GM12878 (cell line): ENCODE measurements around the gene CLPTM1L. TPM values are rescaled to one million over a fixed set of nuclear protein-coding genes. Genes with fewer than 3 reads are reported as not detected.

Source experiments
- ATAC-seq: fragments of 200-7000 bp; cut with Tn5 transposase; 3 replicates; pipeline ENCODE4 v1.9.1; 2020; ENCODE audit warnings: mild to moderate bottlenecking, moderate library complexity
- BruUV-seq: library from RNA; stranded (reverse); fragments of 400-500 nt; replicated peaks from 2 replicates; lab custom pipeline; 2021; lab: Mats Ljungman, UMichigan
- CTCF ChIA-PET: fragments of 300-600 bp; sonication (Branson Sonifier 250); formaldehyde crosslinking; extraction: SDS; loops from one replicate; lab custom pipeline; 2021; ENCODE audit warnings: inconsistent platforms; lab: Yijun Ruan, JAX
- POLR2A ChIA-PET: fragments of 350-600 bp; formaldehyde crosslinking; extraction: SDS; loops from one replicate; lab custom pipeline; 2021; ENCODE audit warnings: inconsistent platforms; lab: Charles Lee
- RAD21 ChIA-PET: fragments of 300-600 bp; sonication (Branson Sonifier 250); formaldehyde crosslinking; loops from one replicate; lab custom pipeline; 2023; ENCODE audit warnings: antibody characterized with exemption; ENCODE audit not compliant: unreplicated experiment; lab: Charles Lee
- SMC1A ChIA-PET: fragments of 300-600 bp; sonication (Branson Sonifier 250); formaldehyde crosslinking; loops from one replicate; lab custom pipeline; 2023; ENCODE audit not compliant: unreplicated experiment, uncharacterized antibody; lab: Charles Lee
- DNase-seq: peaks from one replicate; pipeline ENCODE4 v3.0.0-alpha.2; 2011; ENCODE audit warnings: low read depth, low spot score
- FAIRE-seq: peaks from 3 replicates; lab custom pipeline; 2011; peaks lifted over from hg19 to GRCh38; lab: Jason Lieb, UNC
- H2AFZ ChIP-seq: 2 replicates; pipeline ENCODE4 v1.6.0; 2011; ENCODE audit warnings: low read depth, low read length, control low read depth; ENCODE audit not compliant: control insufficient read depth
- H3K27ac ChIP-seq: 2 replicates; pipeline ENCODE4 v1.5.1; 2011; ENCODE audit warnings: control low read depth; ENCODE audit not compliant: control insufficient read depth, insufficient read depth
- H3K27me3 ChIP-seq, 2 experiments: replicated peaks in 1 of 2; 2 replicates each; pipeline versions ENCODE4 v1.6.0 to v1.6.1; 2011; ENCODE audit warnings: low read length in 1 of 2; ENCODE audit not compliant: control insufficient read depth in 2 of 2, insufficient read depth in 2 of 2
- H3K36me3 ChIP-seq, 2 experiments: 2 replicates each; pipeline ENCODE4 v1.5.1; 2011; ENCODE audit warnings: low read length in 1 of 2; ENCODE audit not compliant: control insufficient read depth in 2 of 2, insufficient read depth in 2 of 2
- H3K4me1 ChIP-seq: 2 replicates; pipeline ENCODE4 v1.6.1; 2011; ENCODE audit warnings: mild to moderate bottlenecking, low read length, moderate library complexity, mixed read lengths; ENCODE audit not compliant: control insufficient read depth, insufficient read depth
- H3K4me2 ChIP-seq: 2 replicates; pipeline ENCODE4 v1.6.0; 2011; ENCODE audit warnings: control low read depth; ENCODE audit not compliant: control insufficient read depth, insufficient read depth
- H3K4me3 ChIP-seq: fragments of 200-600 bp; sonication (generic); 2 replicates; pipeline ENCODE4 v1.5.1; 2016
- H3K79me2 ChIP-seq: 2 replicates; pipeline ENCODE4 v1.6.0; 2011; ENCODE audit warnings: low read length; ENCODE audit not compliant: control insufficient read depth, insufficient read depth
- H3K9ac ChIP-seq: 2 replicates; pipeline ENCODE4 v1.8.0; 2011; ENCODE audit warnings: low read length, control low read depth, mixed read lengths; ENCODE audit not compliant: control insufficient read depth, insufficient read depth
- H3K9me3 ChIP-seq: replicated peaks from 3 replicates; pipeline ENCODE4 v1.5.1; 2011; ENCODE audit warnings: mild to moderate bottlenecking, low read length; ENCODE audit not compliant: control insufficient read depth, insufficient read depth
- H4K20me1 ChIP-seq: 2 replicates; pipeline ENCODE4 v1.6.0; 2011; ENCODE audit not compliant: control insufficient read depth, insufficient read depth
- BMI1 ChIP-seq: fragments of 450-650 bp; IDR thresholded peaks from 2 replicates; pipeline ENCODE4 v1.6.1; 2016; ENCODE audit warnings: mild to moderate bottlenecking, moderate library complexity, borderline replicate concordance
- PKNOX1 ChIP-seq: fragments of 450-650 bp; IDR thresholded peaks from 2 replicates; pipeline ENCODE4 v1.6.1; 2016; ENCODE audit warnings: mild to moderate bottlenecking
- SUPT20H ChIP-seq: IDR thresholded peaks from 2 replicates; pipeline ENCODE4 v1.6.1; 2011; ENCODE audit warnings: low read depth, mild to moderate bottlenecking, low read length, moderate library complexity, borderline replicate concordance; ENCODE audit not compliant: control insufficient read depth
- TCF3 ChIP-seq: IDR thresholded peaks from 2 replicates; pipeline ENCODE4 v1.6.1; 2012; ENCODE audit warnings: low read depth, mild to moderate bottlenecking, low read length, borderline replicate concordance; ENCODE audit not compliant: insufficient read depth
- ZNF207 ChIP-seq: fragments of 450-650 bp; IDR thresholded peaks from 2 replicates; pipeline ENCODE4 v1.6.1; 2014; ENCODE audit warnings: antibody characterized with exemption, mild to moderate bottlenecking, borderline replicate concordance
- ZZZ3 ChIP-seq: IDR thresholded peaks from 2 replicates; pipeline ENCODE4 v1.6.1; 2011; ENCODE audit warnings: low read depth; ENCODE audit not compliant: control insufficient read depth, insufficient read length
- WGBS: methylation state at CpG from one replicate; pipeline ENCODE4 v1.1.6; 2016; ENCODE audit warnings: low lambda C conversion rate; ENCODE audit not compliant: insufficient replicate concordance, insufficient coverage; ENCODE audit errors: missing lambda C conversion rate; 5-methylcytosine and 5-hydroxymethylcytosine counted together
- in situ Hi-C: fragments of 300-500 bp; cut with MboI; formaldehyde crosslinking; loops from 9 replicates; pipeline ENCODE4 v1.14.3; 2018; ENCODE audit warnings: mixed read lengths
- intact Hi-C: fragments of 100-400 bp; cut with micrococcal nuclease; formaldehyde crosslinking; loops from one replicate; pipeline ENCODE4 v1.14.2; 2022; ENCODE audit not compliant: unreplicated experiment
- polyA plus RNA-seq, 11 experiments: library from polyadenylated mRNA; depleted of rRNA in 4 of 11; unstranded in 6 of 11; stranded (reverse) in 5 of 11; fragments of >200 nt; fragmentation: Nextera tagmentation in 4 of 11; fragmentation: Illumina TruSeq in 1 of 11; extraction: Ambion mirVana in 4 of 11; extraction: Trizol in 1 of 11; gene quantifications; 1 replicate in 1 of 11; 2 replicates in 10 of 11; pipeline versions ENCODE4 v1.2.1 to v1.2.3, GENCODE V29; 2011 to 2016; ENCODE audit warnings: inconsistent platforms in 2 of 11, missing spikeins in 2 of 11, low read depth in 1 of 11
- total RNA-seq, 4 experiments: library from RNA; depleted of rRNA in 3 of 4; stranded (reverse); fragments of >200 nt in 3 of 4; fragmentation: Illumina TruSeq in 1 of 4; extraction: Trizol in 1 of 4; gene quantifications; 2 replicates each; pipeline versions ENCODE4 v1.2.1 to v1.2.3, GENCODE V29; 2013 to 2021

The CLPTM1L gene
- total and polyA plus RNA-seq, 10 of the 15 experiments (the other 5 are each of a cell fraction or from before 2014, with no cell fraction given): 2.9 to 278 (median 135) TPM

GRCh38 chr5:1391691-1392090 is 46.8 kb upstream of the CLPTM1L start:
- Histone ChIP-seq H3K4me2 (no peak overlapping the region), H3K36me3 (no peaks in the 10 kb centered on the region), H2AFZ (no peak overlapping the region), H4K20me1 (no peaks in the 10 kb centered on the region), H3K4me1 (peaks cover under 1% of the 10 kb centered on the region), H3K4me3 (no peak overlapping the region), H3K9ac (no peak overlapping the region), H3K9me3 (no peaks in the 10 kb centered on the region), H3K79me2 (no peaks in the 10 kb centered on the region), H3K27me3 (peaks cover 0 to 6% of the 10 kb centered on the region in 2 experiments; a peak in 3 of 4 replicates), H3K27ac (no peak overlapping the region)
- WGBS: 25% methylated on average over 11 of the region's 11 CpGs
- ATAC-seq (no peak), DNase-seq (no peak), FAIRE-seq (no peak)
- intact Hi-C loops: no loop called here
- RAD21 ChIA-PET: no interaction called here
- SMC1A ChIA-PET: no interaction called here
- BruUV-seq: no TSS peak
- CTCF ChIA-PET: no interaction called here
- in situ Hi-C loops: no loop called here
- TF ChIP-seq TCF3: no peak
- no peak for TF ChIP-seq PKNOX1
- TF ChIP-seq ZZZ3: no peak
- no peak for TF ChIP-seq ZNF207
- no peak for TF ChIP-seq BMI1
- no peak for TF ChIP-seq SUPT20H
- POLR2A ChIA-PET: no interaction called here
